HFF-Myc (cell line): ENCODE results near the gene CSMD2.

Source experiments
- DNase-seq: peaks from one replicate; pipeline ENCODE4 v3.0.0-alpha.2; 2011; ENCODE audit warnings: low read depth; ENCODE audit errors: extremely low read depth
- H3K4me3 ChIP-seq: replicated peaks from 2 replicates; pipeline ENCODE4 v1.5.1; 2011; ENCODE audit warnings: low read depth, mild to moderate bottlenecking, control low read depth, low read length
- CTCF ChIP-seq: IDR thresholded peaks from 2 replicates; pipeline ENCODE4 v1.5.1; 2012; ENCODE audit warnings: mild to moderate bottlenecking, low read depth, low read length, control low read depth; ENCODE audit errors: missing control alignments

The CSMD2 gene

GRCh38 chr1:34057347-34058130 lies 107.5 kb downstream of the CSMD2 start:
- no peak for TF ChIP-seq CTCF
- no peak overlapping the region for H3K4me3 ChIP-seq
- no peak for DNase-seq

GRCh38 chr1:34055818-34056217 lies 109.2 kb downstream of the CSMD2 start:
- DNase-seq, result no peak
- no peak for TF ChIP-seq CTCF
- no peak overlapping the region for H3K4me3 ChIP-seq

GRCh38 chr1:34054920-34055319 lies 110.1 kb downstream of the CSMD2 start:
- DNase-seq, result no peak
- H3K4me3 ChIP-seq, result no peak overlapping the region

GRCh38 chr1:34053660-34054059 lies 111.4 kb downstream of the CSMD2 start:
- no peak for DNase-seq
- H3K4me3 ChIP-seq, result no peak overlapping the region
- TF ChIP-seq CTCF, result no peak

More at GRCh38 chr1:34054920-34055319, 110.1 kb downstream of the CSMD2 start:
- no peak for TF ChIP-seq CTCF

- TF ChIP-seq CTCF, result no peak
- H3K4me3 ChIP-seq, result no peak overlapping the region
- no peak for DNase-seq
These were observed 112.5 kb downstream of the CSMD2 start for GRCh38 chr1:34052565-34052964.

GRCh38 chr1:34050709-34051485 lies 114.1 kb downstream of the CSMD2 start:
- H3K4me3 ChIP-seq, result no peak overlapping the region
- no peak for DNase-seq
- TF ChIP-seq CTCF, result no peak
